Breast epithelium (tissue), 4 donors: ENCODE results near the gene HCN1. TPM values are rescaled to one million over a fixed set of nuclear protein-coding genes. Genes with fewer than 3 reads are reported as not detected.
"Not testable (repeated sequence)": the region's sequence is repeated elsewhere in the genome, so short reads cannot be mapped to it uniquely, and the experiment has no call there.

Source experiments
- DNase-seq, 2 donors: peaks; one replicate each; pipeline ENCODE4 v3.0.0-alpha.2; 2019; ENCODE audit warnings: low spot score in 2 of 2
- H3K27ac ChIP-seq, 2 donors: fragments of 200-600 bp; sonication (generic) in 1 of 2; one replicate each; pipeline ENCODE4 v1.5.1; 2016 to 2019; ENCODE audit warnings: mild to moderate bottlenecking in 1 of 2
- H3K27me3 ChIP-seq, 2 donors: fragments of 200-600 bp; sonication (generic) in 1 of 2; one replicate each; pipeline versions ENCODE4 v1.5.1 to v1.6.0; 2017 to 2019; ENCODE audit warnings: control low read depth in 1 of 2, mild to moderate bottlenecking in 1 of 2
- H3K36me3 ChIP-seq: fragments of 200-600 bp; one replicate; pipeline ENCODE4 v1.5.1; 2019
- H3K4me1 ChIP-seq, 2 donors: fragments of 200-600 bp; sonication (generic); one replicate each; pipeline ENCODE4 v1.5.1; 2016 to 2019; ENCODE audit warnings: control low read depth in 1 of 2
- H3K4me3 ChIP-seq, 3 donors: fragments of 200-600 bp; sonication (generic); 1 replicate in 2 of 3; 2 replicates in 1 of 3; pipeline ENCODE4 v1.5.1; 2016 to 2019; ENCODE audit warnings: mild to moderate bottlenecking in 3 of 3, moderate library complexity in 2 of 3
- H3K9me3 ChIP-seq, 2 donors: fragments of 200-600 bp; sonication (generic) in 1 of 2; one replicate each; pipeline ENCODE4 v1.5.1; 2016 to 2019; ENCODE audit warnings: control low read depth in 1 of 2
- POLR2A ChIP-seq: fragments of 450-650 bp; IDR thresholded peaks from one replicate; pipeline ENCODE4 v1.6.1; 2016; ENCODE audit warnings: antibody characterized with exemption, mild to moderate bottlenecking, moderate library complexity
- POLR2AphosphoS5 ChIP-seq, 3 donors: sonication (generic); formaldehyde crosslinking; IDR thresholded peaks; one replicate each; pipeline ENCODE4 v1.6.1; 2017; ENCODE audit warnings: antibody characterized with exemption in 3 of 3
- intact Hi-C: fragments of 100-400 bp; cut with DNase I; formaldehyde crosslinking; loops from one replicate; pipeline ENCODE4 v1.15.1; 2023; ENCODE audit warnings: low total_unique reads
- total RNA-seq, 3 donors: library from RNA; depleted of rRNA; stranded (reverse); fragments of >200 nt; gene quantifications; one replicate each; pipeline ENCODE4 v1.1.0, GENCODE V29; 2016
- TF ChIP-seq, protein P1 (sequence below), 3 donors: fragments of 450-650 bp; IDR thresholded peaks; one replicate each; pipeline ENCODE4 v1.5.1; 2016 to 2017; ENCODE audit warnings: antibody characterized with exemption in 3 of 3, mild to moderate bottlenecking in 3 of 3, moderate library complexity in 3 of 3

The HCN1 gene
- total RNA-seq, 3 donors from 2014 or later: under 0.01 to 0.33 (median 0.29) TPM

DNA sequence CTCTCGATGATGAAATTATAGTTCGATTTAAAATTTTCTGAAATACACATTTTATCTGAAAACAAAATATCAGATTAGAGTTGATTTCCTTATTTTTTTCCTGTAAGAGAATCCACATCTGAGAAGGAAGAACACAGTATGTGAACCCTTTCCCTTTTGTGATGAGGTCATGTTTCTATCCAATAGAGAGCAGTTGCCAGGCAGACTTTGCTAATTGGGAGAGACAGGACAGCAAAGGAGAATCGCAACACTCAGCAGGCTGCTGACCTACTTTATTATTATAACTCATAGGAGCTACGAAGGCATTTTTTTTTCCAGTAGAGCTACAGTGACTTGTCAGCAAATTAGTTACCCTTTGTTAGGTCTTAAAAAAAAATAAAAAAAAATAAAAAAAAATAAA is 242.1 kb downstream of the HCN1 start:
- intact Hi-C loops: no loop called here
- Histone ChIP-seq H3K27me3 (no peaks in the 10 kb centered on the region), H3K4me1 (no peaks in the 10 kb centered on the region), H3K4me3 (no peak overlapping the region), H3K9me3 (no peaks in the 10 kb centered on the region), H3K27ac (no peak overlapping the region), H3K36me3 (no peaks in the 10 kb centered on the region)
- DNase-seq: no peak
- TF ChIP-seq POLR2A (no peak), POLR2AphosphoS5 (IDR thresholded peaks at IDR 0.05) (no peak)
- TF ChIP-seq, protein P1, sequence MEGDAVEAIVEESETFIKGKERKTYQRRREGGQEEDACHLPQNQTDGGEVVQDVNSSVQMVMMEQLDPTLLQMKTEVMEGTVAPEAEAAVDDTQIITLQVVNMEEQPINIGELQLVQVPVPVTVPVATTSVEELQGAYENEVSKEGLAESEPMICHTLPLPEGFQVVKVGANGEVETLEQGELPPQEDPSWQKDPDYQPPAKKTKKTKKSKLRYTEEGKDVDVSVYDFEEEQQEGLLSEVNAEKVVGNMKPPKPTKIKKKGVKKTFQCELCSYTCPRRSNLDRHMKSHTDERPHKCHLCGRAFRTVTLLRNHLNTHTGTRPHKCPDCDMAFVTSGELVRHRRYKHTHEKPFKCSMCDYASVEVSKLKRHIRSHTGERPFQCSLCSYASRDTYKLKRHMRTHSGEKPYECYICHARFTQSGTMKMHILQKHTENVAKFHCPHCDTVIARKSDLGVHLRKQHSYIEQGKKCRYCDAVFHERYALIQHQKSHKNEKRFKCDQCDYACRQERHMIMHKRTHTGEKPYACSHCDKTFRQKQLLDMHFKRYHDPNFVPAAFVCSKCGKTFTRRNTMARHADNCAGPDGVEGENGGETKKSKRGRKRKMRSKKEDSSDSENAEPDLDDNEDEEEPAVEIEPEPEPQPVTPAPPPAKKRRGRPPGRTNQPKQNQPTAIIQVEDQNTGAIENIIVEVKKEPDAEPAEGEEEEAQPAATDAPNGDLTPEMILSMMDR (IDR thresholded peaks at IDR 0.05): no peak

DNA sequence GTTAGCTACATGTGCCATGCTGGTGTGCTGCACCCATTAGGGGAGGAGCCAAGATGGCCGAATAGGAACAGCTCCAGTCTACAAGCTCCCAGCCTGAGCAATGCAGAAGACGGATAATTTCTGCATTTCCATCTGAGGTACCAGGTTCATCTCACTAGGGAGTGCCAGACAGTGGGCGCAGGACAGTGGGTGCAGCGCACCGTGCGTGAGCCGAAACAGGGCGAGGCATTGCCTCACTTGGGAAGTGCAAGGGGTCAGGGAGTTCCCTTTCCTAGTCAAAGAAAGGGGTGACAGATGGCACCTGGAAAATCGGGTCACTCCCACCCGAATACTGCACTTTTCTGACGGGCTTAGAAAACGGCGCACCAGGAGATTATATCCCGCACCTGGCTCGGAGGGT is 251.3 kb downstream of the HCN1 start:
- H3K4me3 ChIP-seq, H3K27me3 ChIP-seq, H3K9me3 ChIP-seq, H3K27ac ChIP-seq, intact Hi-C loops, H3K36me3 ChIP-seq, H3K4me1 ChIP-seq, DNase-seq: not testable (repeated sequence)

DNA sequence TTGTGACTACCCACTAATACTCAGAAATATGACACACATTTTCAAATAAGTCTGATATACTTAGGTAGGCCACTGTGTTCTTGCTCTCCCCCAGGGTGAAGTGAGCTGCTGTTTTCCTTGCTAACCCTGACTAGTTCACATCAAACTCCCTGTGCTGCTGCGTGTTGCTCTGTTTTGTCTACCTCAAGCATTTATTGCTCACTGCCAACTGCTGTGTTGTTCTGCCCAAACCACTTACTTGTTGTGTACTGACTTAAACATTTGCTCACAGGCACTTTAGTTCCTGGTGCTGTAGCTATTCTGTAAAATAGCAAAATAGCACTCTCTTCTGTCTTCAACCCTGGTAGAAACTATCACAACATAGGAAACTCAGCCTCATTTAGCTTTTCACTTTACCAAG is 255.7 kb downstream of the HCN1 start:
- Histone ChIP-seq H3K4me3 (no peak overlapping the region), H3K36me3 (no peaks in the 10 kb centered on the region), H3K4me1 (no peaks in the 10 kb centered on the region), H3K27ac (no peak overlapping the region), H3K27me3 (no peaks in the 10 kb centered on the region), H3K9me3 (no peaks in the 10 kb centered on the region)
- TF ChIP-seq POLR2AphosphoS5 (IDR thresholded peaks at IDR 0.05): no peak
- no peak for TF ChIP-seq POLR2A
- TF ChIP-seq, protein P1 (IDR thresholded peaks at IDR 0.05): no peak
- DNase-seq: no peak
- intact Hi-C loops: no loop called here

DNA sequence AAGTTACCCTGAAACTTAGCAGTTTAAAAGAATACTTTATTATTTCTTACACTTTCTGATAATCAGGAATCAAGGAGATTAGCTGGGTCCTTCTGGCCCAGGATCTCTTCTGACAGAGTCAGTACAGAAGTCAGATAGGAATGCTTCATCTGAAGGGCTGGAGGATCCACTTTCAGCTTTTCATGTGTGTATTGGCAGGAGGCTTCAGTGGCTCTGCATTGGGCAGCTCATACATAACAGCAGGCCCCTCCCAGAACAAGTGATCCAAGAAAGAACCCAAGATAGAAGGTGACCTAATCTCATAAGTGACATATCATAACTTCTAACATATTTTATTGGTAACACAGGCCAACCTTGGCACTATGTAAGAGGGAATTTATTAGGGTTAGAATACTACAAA is 258.4 kb downstream of the HCN1 start:
- H3K4me1 ChIP-seq: no peaks in the 10 kb centered on the region
- no peaks in the 10 kb centered on the region for H3K36me3 ChIP-seq
- TF ChIP-seq POLR2A (no peak), POLR2AphosphoS5 (IDR thresholded peaks at IDR 0.05) (no peak)
- TF ChIP-seq, protein P1 (IDR thresholded peaks at IDR 0.05): no peak
- no peak overlapping the region for H3K27ac ChIP-seq
- H3K4me3 ChIP-seq: no peak overlapping the region
- no peak for DNase-seq
- no peaks in the 10 kb centered on the region for H3K9me3 ChIP-seq
- no peaks in the 10 kb centered on the region for H3K27me3 ChIP-seq
- intact Hi-C loops: no loop called here

DNA sequence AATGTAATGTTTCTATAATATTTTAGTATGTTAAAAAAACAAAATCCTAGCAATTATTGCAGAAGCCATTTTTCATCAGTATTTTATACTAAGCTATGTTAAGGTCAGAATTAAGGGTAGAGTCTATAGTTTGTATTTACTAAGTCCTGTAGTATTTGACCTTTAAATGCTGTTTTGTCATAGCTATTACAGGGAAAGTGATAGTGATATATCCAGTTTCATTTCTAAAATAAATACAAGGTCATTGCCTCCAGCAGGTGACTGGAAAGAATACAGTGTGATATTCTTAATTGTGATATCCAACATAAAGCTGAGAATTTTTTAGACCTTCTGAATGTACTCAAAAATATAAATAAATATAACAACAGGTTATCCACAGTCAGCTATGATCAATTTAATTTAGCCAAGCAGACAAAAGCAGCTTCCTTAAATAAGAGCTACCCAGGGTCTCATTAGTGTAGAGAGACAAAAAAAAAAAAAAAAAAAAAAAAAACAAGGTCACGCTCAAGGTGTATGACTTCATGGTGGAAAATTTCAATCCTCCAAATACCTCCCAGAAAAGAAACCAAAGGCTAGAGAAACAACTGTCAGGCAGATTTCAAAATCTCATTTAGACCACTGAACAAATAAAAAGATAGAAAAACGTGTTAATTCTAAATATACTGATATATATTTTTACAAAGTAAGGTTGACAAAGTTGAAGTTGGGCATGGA is 278.7 kb downstream of the HCN1 start:
- intact Hi-C loops: no loop called here
- no peaks in the 10 kb centered on the region for H3K4me1 ChIP-seq

DNA sequence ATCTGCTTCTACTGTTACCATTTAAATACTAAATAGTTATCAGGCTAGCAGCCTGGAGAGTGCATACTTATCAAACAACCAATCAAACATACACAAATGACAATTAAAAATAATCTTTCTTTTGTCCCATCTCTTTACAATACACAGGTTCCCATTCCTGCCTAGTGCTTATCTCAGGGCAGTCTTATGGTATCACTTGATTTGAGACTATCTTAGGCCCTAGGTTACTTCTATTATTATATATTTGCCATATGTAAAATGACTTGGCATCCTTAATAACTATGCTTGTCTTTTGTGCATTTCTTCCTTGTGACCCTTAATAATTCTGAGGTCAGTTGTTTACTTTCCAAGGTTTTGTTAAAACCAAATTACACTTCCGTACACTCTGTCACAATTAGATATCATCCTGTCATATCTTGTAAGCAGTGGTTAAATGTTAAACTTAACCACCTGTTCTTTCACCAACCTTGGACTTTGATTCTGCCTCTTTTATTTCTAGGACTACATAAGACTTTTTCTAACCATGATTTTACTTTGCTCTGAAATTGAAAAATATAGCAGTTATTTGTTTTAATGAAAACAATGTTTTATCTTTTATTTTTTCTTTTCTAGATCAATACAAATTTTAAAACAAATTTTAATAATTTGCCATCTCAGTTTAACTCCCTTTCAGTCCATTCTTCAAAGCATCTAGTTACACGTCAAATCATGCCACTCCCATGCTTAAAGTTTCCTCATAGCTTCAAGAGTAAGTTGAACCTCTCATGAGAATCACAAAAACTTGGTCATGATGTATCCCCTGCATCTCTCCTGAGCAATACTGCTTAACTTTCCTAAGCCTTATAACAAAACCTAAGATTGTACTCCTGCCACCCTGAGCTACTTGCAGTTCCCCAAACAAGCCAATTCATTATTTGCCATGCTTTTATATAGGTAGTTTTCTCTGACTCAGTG is 281.3 kb downstream of the HCN1 start:
- Histone ChIP-seq H3K36me3 (no peaks in the 10 kb centered on the region), H3K9me3 (no peaks in the 10 kb centered on the region), H3K4me3 (no peak overlapping the region), H3K4me1 (no peaks in the 10 kb centered on the region), H3K27ac (no peak overlapping the region), H3K27me3 (no peaks in the 10 kb centered on the region)
- no peak for TF ChIP-seq POLR2AphosphoS5 (IDR thresholded peaks at IDR 0.05)
- TF ChIP-seq, protein P1 (IDR thresholded peaks at IDR 0.05): no peak
- no peak for TF ChIP-seq POLR2A
- no peak for DNase-seq
- intact Hi-C loops: no loop called here

More for the DNA sequence above, 278.7 kb downstream of the HCN1 start:
- no peaks in the 10 kb centered on the region for H3K27me3 ChIP-seq
- DNase-seq: no peak
- H3K9me3 ChIP-seq: no peaks in the 10 kb centered on the region
- H3K27ac ChIP-seq: no peak overlapping the region
- H3K36me3 ChIP-seq: no peaks in the 10 kb centered on the region
- no peak overlapping the region for H3K4me3 ChIP-seq
- no peak for TF ChIP-seq POLR2A
